HCT116 (cell line): ENCODE results near the gene RNF207. TPM values are rescaled to one million over a fixed set of nuclear protein-coding genes. Genes with fewer than 3 reads are reported as not detected.
A peak's percentile ranks its signal among the peaks of the same experiment; 100 is the strongest.

Experiments
- ATAC-seq: fragments of 200-7000 bp; cut with Tn5 transposase; 2 replicates; pipeline ENCODE4 v1.9.1; 2020; ENCODE audit warnings: mild to moderate bottlenecking, moderate library complexity
- BruUV-seq: library from RNA; stranded (reverse); fragments of 400-500 nt; replicated peaks from 2 replicates; lab custom pipeline; 2021; lab: Mats Ljungman, UMichigan
- CTCF ChIA-PET: fragments of 300-600 bp; sonication (Branson Sonifier 250); formaldehyde crosslinking; loops from one replicate; lab custom pipeline; 2021; ENCODE audit warnings: antibody characterized with exemption; lab: Charles Lee
- POLR2A ChIA-PET: fragments of 300-600, 350-600 bp; sonication (Branson Sonifier 250); formaldehyde crosslinking; loops from one replicate; lab custom pipeline; 2021; ENCODE audit warnings: antibody characterized with exemption; lab: Charles Lee
- RAD21 ChIA-PET, 2 experiments: fragments of 300-600 bp; sonication (Branson Sonifier 250); formaldehyde crosslinking; loops; one replicate each; lab custom pipeline; 2023; ENCODE audit warnings: low total read pairs in 2 of 2; ENCODE audit not compliant: uncharacterized antibody in 2 of 2, unreplicated experiment in 2 of 2, low non-redundant PET in 1 of 2; lab: Charles Lee
- DNase-seq: peaks from one replicate; pipeline ENCODE4 v3.0.0-alpha.2; 2010; ENCODE audit warnings: low read depth, low spot score
- H2AFZ ChIP-seq: fragments of 200-600 bp; shearing (Covaris generic), sonication (generic); 2 replicates; pipeline ENCODE4 v1.6.1; 2017; ENCODE audit warnings: low read depth, mixed run types, mixed read lengths, antibody characterized with exemption, low read length; ENCODE audit not compliant: poor library complexity, severe bottlenecking
- H3K27ac ChIP-seq: 2 replicates; pipeline ENCODE4 v1.5.1; 2012; ENCODE audit warnings: low read depth, low read length
- H3K27me3 ChIP-seq: fragments of 200-600 bp; sonication (generic); 2 replicates; pipeline ENCODE4 v1.6.1; 2016; ENCODE audit warnings: mixed run types, low read length, mixed read lengths; ENCODE audit not compliant: insufficient read depth
- H3K36me3 ChIP-seq, 2 experiments: fragments of 200-500 bp in 1 of 2; fragments of 200-600 bp in 1 of 2; sonication (Bioruptor generic) in 1 of 2; sonication (generic) in 1 of 2; 2 replicates each; pipeline versions ENCODE4 v1.5.1 to v1.6.1; 2014 to 2016; ENCODE audit warnings: low read length in 2 of 2, inconsistent platforms in 1 of 2, mixed read lengths in 1 of 2, mixed run types in 1 of 2; ENCODE audit not compliant: insufficient read depth in 2 of 2, control insufficient read depth in 1 of 2
- H3K4me1 ChIP-seq, 2 experiments: fragments of 200-600 bp in 1 of 2; sonication (generic) in 1 of 2; 2 replicates each; pipeline versions ENCODE4 v1.5.1 to v1.6.1; 2012 to 2017; ENCODE audit warnings: low read length in 2 of 2, inconsistent platforms in 1 of 2, mild to moderate bottlenecking in 1 of 2, mixed read lengths in 1 of 2, mixed run types in 1 of 2, moderate library complexity in 1 of 2; ENCODE audit not compliant: insufficient read depth in 2 of 2, control insufficient read depth in 1 of 2
- H3K4me2 ChIP-seq: fragments of 200-600 bp; sonication (generic); 2 replicates; pipeline ENCODE4 v1.6.1; 2017; ENCODE audit warnings: mixed run types, low read length, mixed read lengths
- H3K4me3 ChIP-seq, 2 experiments: fragments of 200-600 bp in 1 of 2; sonication (generic) in 1 of 2; replicated peaks in 1 of 2; 2 replicates each; pipeline ENCODE4 v1.5.1; 2011 to 2016; ENCODE audit warnings: low read length in 2 of 2, control low read depth in 1 of 2, low read depth in 1 of 2, mild to moderate bottlenecking in 1 of 2, mixed read lengths in 1 of 2, mixed run types in 1 of 2
- H3K79me2 ChIP-seq: fragments of 200-600 bp; sonication (generic); 2 replicates; pipeline ENCODE4 v1.6.1; 2017; ENCODE audit warnings: mild to moderate bottlenecking, mixed run types, low read length, moderate library complexity, mixed read lengths; ENCODE audit not compliant: insufficient read depth
- H3K9ac ChIP-seq: fragments of 200-600 bp; sonication (generic); 2 replicates; pipeline ENCODE4 v1.6.1; 2016; ENCODE audit warnings: low read length, mixed read lengths
- H3K9me2 ChIP-seq: fragments of 200-600 bp; sonication (generic), shearing (Covaris generic); 2 replicates; pipeline ENCODE4 v1.6.1; 2017; ENCODE audit warnings: mixed run types, mild to moderate bottlenecking, moderate library complexity; ENCODE audit not compliant: insufficient read depth
- H3K9me3 ChIP-seq, 2 experiments: fragments of 200-500 bp in 1 of 2; fragments of 200-600 bp in 1 of 2; sonication (Bioruptor generic) in 1 of 2; sonication (generic) in 1 of 2; 2 replicates each; pipeline ENCODE4 v1.6.1; 2014 to 2017; ENCODE audit warnings: low read length in 2 of 2, mixed read lengths in 2 of 2, inconsistent platforms in 1 of 2, low read depth in 1 of 2, mild to moderate bottlenecking in 1 of 2, mixed run types in 1 of 2, moderate library complexity in 1 of 2; ENCODE audit not compliant: control insufficient read depth in 1 of 2, insufficient read depth in 1 of 2
- H4K20me1 ChIP-seq: fragments of 200-600 bp; sonication (generic), shearing (Covaris generic); 2 replicates; pipeline ENCODE4 v1.6.1; 2017; ENCODE audit warnings: mixed run types, mild to moderate bottlenecking, moderate library complexity; ENCODE audit not compliant: insufficient read depth
- EZH2phosphoT487 ChIP-seq: fragments of 200-600 bp; IDR thresholded peaks from 2 replicates; pipeline ENCODE4 v1.6.1; 2018; ENCODE audit warnings: antibody characterized with exemption, borderline replicate concordance
- MAX ChIP-seq: IDR thresholded peaks from 2 replicates; pipeline ENCODE4 v1.6.1; 2012
- POLR2AphosphoS5 ChIP-seq: IDR thresholded peaks from 2 replicates; pipeline ENCODE4 v1.6.1; 2011; ENCODE audit warnings: mild to moderate bottlenecking, low read depth, low read length, moderate library complexity
- SP1 ChIP-seq: IDR thresholded peaks from 2 replicates; pipeline ENCODE4 v1.6.1; 2012; ENCODE audit warnings: low read depth
- intact Hi-C: fragments of 100-400 bp; cut with micrococcal nuclease; formaldehyde crosslinking; loops from 2 replicates; pipeline ENCODE4 v1.10.0; 2022
- total RNA-seq: library from RNA; stranded (reverse); gene quantifications from one replicate; pipeline ENCODE4 v1.2.1, GENCODE V29; 2021; ENCODE audit not compliant: unreplicated experiment
- TF ChIP-seq, protein P1 (sequence below), 3 experiments: fragments of 200-600 bp in 1 of 3; sonication (generic) in 1 of 3; IDR thresholded peaks in 2 of 3; conservative IDR thresholded peaks in 1 of 3; 2 replicates each; pipeline ENCODE4 v1.5.1; 2012 to 2017; ENCODE audit warnings: low read depth in 2 of 3, low read length in 2 of 3, antibody characterized with exemption in 1 of 3, borderline replicate concordance in 1 of 3, control low read depth in 1 of 3, mild to moderate bottlenecking in 1 of 3, mixed read lengths in 1 of 3, mixed run types in 1 of 3, moderate library complexity in 1 of 3; ENCODE audit not compliant: insufficient read depth in 1 of 3
- TF ChIP-seq, protein P2 (sequence below): IDR thresholded peaks from 2 replicates; pipeline ENCODE4 v1.6.1; 2012; ENCODE audit warnings: low read depth

Gene RNF207
- total RNA-seq, 1 experiment from 2014 or later, result 61.2 TPM

DNA sequence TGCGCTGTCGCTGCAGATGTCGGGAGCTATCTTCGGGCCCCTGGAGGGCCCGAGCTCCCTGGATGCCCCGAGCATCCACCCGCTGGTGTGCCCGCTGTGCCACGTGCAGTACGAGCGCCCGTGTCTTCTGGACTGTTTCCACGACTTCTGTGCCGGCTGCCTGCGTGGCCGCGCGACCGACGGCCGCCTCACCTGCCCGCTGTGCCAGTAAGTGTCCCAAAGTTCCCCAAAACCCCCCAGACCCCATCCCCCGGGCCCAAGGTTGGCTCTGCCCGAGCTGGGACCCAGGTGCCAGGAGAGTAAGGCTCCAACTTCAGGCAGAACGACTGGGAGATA, 569 bp downstream of the RNF207 start:
- Histone ChIP-seq H3K4me1 (peaks cover 7 to 27% of the 10 kb centered on the region in 2 experiments), H3K36me3 (peaks cover 0 to 10% of the 10 kb centered on the region in 2 experiments; a peak in 2 of 4 replicates), H3K27me3 (no peaks in the 10 kb centered on the region), H4K20me1 (no peaks in the 10 kb centered on the region), H3K27ac (peak overlapping the region; percentile 99), H3K9me2 (no peaks in the 10 kb centered on the region), H2AFZ (no peak overlapping the region), H3K4me3 (peak overlapping the region; percentile 82 to 96), H3K9ac (peak overlapping the region; percentile 99), H3K9me3 (no peaks in the 10 kb centered on the region), H3K79me2 (peaks cover 24% of the 10 kb centered on the region), H3K4me2 (peak overlapping the region; percentile 98)
- RAD21 ChIA-PET, result interaction anchor here in 1 of 2 experiments (0.5 to 0.6 kb wide), 2 partner anchors 38 to 169 kb away, joined by 3 read pairs; no protein-coding TSS in a partner anchor
- CTCF ChIA-PET, result interaction anchor here (0.7 to 3.8 kb wide), 8 partner anchors 15 to 234 kb away, joined by 3 to 44 read pairs (median 4); no protein-coding TSS in a partner anchor
- intact Hi-C loops, result no loop called here
- POLR2A ChIA-PET, result interaction anchor here (0.7 to 1.5 kb wide), 6 partner anchors 11 to 28 kb away, joined by 3 to 11 read pairs (median 4); no protein-coding TSS in a partner anchor
- no TSS peak for BruUV-seq
- TF ChIP-seq, protein P1, sequence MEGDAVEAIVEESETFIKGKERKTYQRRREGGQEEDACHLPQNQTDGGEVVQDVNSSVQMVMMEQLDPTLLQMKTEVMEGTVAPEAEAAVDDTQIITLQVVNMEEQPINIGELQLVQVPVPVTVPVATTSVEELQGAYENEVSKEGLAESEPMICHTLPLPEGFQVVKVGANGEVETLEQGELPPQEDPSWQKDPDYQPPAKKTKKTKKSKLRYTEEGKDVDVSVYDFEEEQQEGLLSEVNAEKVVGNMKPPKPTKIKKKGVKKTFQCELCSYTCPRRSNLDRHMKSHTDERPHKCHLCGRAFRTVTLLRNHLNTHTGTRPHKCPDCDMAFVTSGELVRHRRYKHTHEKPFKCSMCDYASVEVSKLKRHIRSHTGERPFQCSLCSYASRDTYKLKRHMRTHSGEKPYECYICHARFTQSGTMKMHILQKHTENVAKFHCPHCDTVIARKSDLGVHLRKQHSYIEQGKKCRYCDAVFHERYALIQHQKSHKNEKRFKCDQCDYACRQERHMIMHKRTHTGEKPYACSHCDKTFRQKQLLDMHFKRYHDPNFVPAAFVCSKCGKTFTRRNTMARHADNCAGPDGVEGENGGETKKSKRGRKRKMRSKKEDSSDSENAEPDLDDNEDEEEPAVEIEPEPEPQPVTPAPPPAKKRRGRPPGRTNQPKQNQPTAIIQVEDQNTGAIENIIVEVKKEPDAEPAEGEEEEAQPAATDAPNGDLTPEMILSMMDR (IDR thresholded peaks at IDR 0.05 in 2 of 3, conservative IDR thresholded peaks at IDR 0.05 in 1 of 3; ENCODE audit: borderline replicate concordance in 1 of 3, insufficient read depth in 1 of 3, low read depth in 2 of 3, low read length in 2 of 3), result no peak
- TF ChIP-seq MAX, result no peak
- DNase-seq (no peak), ATAC-seq (no peak)

DNA sequence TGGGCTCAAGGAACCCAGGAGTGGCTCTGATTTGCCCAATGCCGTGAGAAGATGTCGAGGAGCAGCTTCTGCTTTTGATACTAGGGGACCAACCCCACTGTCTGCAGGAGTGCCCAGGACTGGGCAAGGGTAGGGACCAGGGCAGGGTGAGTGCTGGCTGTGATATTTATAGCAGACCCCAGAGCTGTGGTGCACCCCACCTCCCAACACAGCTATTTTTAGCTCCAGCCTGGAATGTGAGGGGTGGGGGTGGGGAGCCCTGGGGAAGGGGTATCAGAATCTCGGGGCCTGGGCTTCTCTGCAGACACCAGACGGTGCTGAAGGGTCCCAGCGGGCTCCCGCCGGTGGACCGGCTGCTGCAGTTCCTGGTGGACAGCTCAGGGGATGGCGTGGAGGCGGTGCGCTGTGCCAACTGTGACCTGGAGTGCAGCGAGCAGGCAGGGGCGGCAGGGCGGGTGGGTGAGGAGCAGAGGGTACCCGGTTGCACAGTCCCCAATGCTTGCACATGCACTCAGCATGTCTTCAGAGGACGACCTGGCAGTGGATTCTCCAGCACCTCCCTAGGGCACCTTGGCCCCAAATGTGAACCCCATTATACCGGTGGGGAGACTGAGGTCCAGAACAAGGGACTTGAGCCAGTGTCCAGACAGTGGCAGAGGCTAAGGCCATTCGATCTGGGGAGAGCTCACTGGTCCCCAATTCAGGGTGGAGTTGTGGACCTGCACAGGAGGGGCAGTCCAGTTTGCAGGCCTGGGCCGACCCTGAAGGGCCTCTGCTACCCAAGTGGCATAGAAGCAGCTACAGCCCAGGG, 1.4 kb downstream of the RNF207 start:
- Histone ChIP-seq H2AFZ (no peak overlapping the region), H3K4me3 (peak overlapping the region; percentile 82 to 96), H3K9me3 (no peaks in the 10 kb centered on the region), H3K4me2 (peak overlapping the region; percentile 98), H4K20me1 (no peaks in the 10 kb centered on the region), H3K79me2 (peaks cover 24% of the 10 kb centered on the region), H3K4me1 (peaks cover 7 to 27% of the 10 kb centered on the region in 2 experiments), H3K9me2 (no peaks in the 10 kb centered on the region), H3K27ac (peak overlapping the region; percentile 99), H3K27me3 (no peaks in the 10 kb centered on the region), H3K36me3 (peaks cover 0 to 17% of the 10 kb centered on the region in 2 experiments; a peak in 2 of 4 replicates), H3K9ac (peak overlapping the region; percentile 99)
- intact Hi-C loops, result no loop called here
- POLR2A ChIA-PET, result interaction anchor here (1.5 kb wide), 1 partner anchor 13 kb away, joined by 11 read pairs; no protein-coding TSS in a partner anchor
- DNase-seq, result no peak
- TF ChIP-seq EZH2phosphoT487 (no peak), POLR2AphosphoS5 (no peak), SP1 (no peak), MAX (no peak)
- TF ChIP-seq, protein P2, sequence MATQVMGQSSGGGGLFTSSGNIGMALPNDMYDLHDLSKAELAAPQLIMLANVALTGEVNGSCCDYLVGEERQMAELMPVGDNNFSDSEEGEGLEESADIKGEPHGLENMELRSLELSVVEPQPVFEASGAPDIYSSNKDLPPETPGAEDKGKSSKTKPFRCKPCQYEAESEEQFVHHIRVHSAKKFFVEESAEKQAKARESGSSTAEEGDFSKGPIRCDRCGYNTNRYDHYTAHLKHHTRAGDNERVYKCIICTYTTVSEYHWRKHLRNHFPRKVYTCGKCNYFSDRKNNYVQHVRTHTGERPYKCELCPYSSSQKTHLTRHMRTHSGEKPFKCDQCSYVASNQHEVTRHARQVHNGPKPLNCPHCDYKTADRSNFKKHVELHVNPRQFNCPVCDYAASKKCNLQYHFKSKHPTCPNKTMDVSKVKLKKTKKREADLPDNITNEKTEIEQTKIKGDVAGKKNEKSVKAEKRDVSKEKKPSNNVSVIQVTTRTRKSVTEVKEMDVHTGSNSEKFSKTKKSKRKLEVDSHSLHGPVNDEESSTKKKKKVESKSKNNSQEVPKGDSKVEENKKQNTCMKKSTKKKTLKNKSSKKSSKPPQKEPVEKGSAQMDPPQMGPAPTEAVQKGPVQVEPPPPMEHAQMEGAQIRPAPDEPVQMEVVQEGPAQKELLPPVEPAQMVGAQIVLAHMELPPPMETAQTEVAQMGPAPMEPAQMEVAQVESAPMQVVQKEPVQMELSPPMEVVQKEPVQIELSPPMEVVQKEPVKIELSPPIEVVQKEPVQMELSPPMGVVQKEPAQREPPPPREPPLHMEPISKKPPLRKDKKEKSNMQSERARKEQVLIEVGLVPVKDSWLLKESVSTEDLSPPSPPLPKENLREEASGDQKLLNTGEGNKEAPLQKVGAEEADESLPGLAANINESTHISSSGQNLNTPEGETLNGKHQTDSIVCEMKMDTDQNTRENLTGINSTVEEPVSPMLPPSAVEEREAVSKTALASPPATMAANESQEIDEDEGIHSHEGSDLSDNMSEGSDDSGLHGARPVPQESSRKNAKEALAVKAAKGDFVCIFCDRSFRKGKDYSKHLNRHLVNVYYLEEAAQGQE, result no peak
- CTCF ChIA-PET, result interaction anchor here (0.7 to 3.8 kb wide), 5 partner anchors 14 to 233 kb away, joined by 3 to 44 read pairs (median 6); no protein-coding TSS in a partner anchor
- RAD21 ChIA-PET, result interaction anchor here in 1 of 2 experiments (0.5 kb wide), 1 partner anchor 168 kb away, joined by 3 read pairs; no protein-coding TSS in a partner anchor
- no peak for ATAC-seq
- BruUV-seq, result TSS peak; percentile 73
